Esophagus squamous epithelium (tissue), 4 donors: Measurements from ENCODE around the gene FOXP1.

ENCODE experiments used
- CTCF ChIP-seq, 6 experiments: fragments of 450-650 bp in 4 of 6; fragments of 200-600 bp in 2 of 6; sonication (generic) in 2 of 6; IDR thresholded peaks; one replicate each; pipeline ENCODE4 v1.5.1; 2016 to 2019; ENCODE audit warnings: antibody characterized with exemption in 6 of 6, mild to moderate bottlenecking in 4 of 6, moderate library complexity in 4 of 6
- POLR2A ChIP-seq, 4 donors: fragments of 450-650 bp; IDR thresholded peaks; one replicate each; pipeline ENCODE4 v1.6.1; 2017; ENCODE audit warnings: antibody characterized with exemption in 4 of 4, mild to moderate bottlenecking in 4 of 4, moderate library complexity in 3 of 4

DNA sequence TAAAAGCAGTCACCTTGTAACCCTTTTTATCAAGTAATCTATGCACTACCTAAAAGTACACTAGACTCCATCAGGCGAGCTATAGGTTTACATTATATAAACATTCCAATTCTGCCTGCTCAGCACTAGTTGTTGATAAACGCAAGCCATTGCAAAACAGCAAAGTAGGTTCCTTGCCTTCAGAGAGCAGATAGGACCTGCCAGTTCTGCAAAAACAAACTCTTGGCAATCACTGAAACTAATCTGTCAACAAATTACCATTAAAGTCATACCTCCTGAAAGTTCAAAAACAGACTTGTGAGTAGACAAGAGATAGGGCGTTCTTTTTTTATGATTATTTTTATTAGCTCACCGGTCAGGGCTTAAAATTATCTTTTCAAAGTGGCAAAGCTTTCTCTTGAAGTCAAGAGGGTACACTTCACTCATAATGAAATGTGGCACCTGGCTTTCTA lies 392.5 kb downstream of the FOXP1 start:
- TF ChIP-seq CTCF (IDR thresholded peaks at IDR 0.05) (no peak), POLR2A (IDR thresholded peaks at IDR 0.05) (no peak)
